GM03348 (cell line): ENCODE measurements around the gene CCDC27.

Source experiments
- DNase-seq: peaks from one replicate; pipeline ENCODE4 v3.0.0; 2012; ENCODE audit warnings: low spot score

CCDC27 gene

GRCh38 chr1:3759796-3760195 is 7.5 kb downstream of the CCDC27 start:
- no peak for DNase-seq

GRCh38 chr1:3761296-3762010 is 9.2 kb downstream of the CCDC27 start:
- DNase-seq: no peak

GRCh38 chr1:3762151-3762872 is 10.1 kb downstream of the CCDC27 start:
- no peak for DNase-seq

GRCh38 chr1:3762873-3763228 is 10.6 kb downstream of the CCDC27 start:
- no peak for DNase-seq

GRCh38 chr1:3763351-3764125 is 11.3 kb downstream of the CCDC27 start:
- no peak for DNase-seq

GRCh38 chr1:3767328-3767925 is 15.2 kb downstream of the CCDC27 start:
- no peak for DNase-seq

- DNase-seq: no peak
Measured at GRCh38 chr1:3768811-3769390, 16.7 kb downstream of the CCDC27 start.

- no peak for DNase-seq
Measured at GRCh38 chr1:3770047-3770765, 18.0 kb downstream of the CCDC27 start.

- no peak for DNase-seq
Measured at GRCh38 chr1:3771108-3772026, 19.1 kb downstream of the CCDC27 start.

GRCh38 chr1:3772027-3772714 is 19.9 kb downstream of the CCDC27 start:
- DNase-seq: peak; percentile 89

- DNase-seq: no peak
Measured at GRCh38 chr1:3772715-3773571, 20.7 kb downstream of the CCDC27 start, which contains the start of gene SMIM1. SMIM1 (plus strand) TSS chr1:3772749; CDS start chr1:3775374, 2,625 bp downstream.

GRCh38 chr1:3773572-3774275 is 21.5 kb downstream of the CCDC27 start:
- no peak for DNase-seq

GRCh38 chr1:3774276-3774945 is 22.2 kb downstream of the CCDC27 start:
- DNase-seq: no peak

GRCh38 chr1:3774946-3775489 is 22.8 kb downstream of the CCDC27 start:
- peak; percentile 65 for DNase-seq

GRCh38 chr1:3775490-3776230 is 23.4 kb downstream of the CCDC27 start:
- peak; percentile 68 for DNase-seq

- DNase-seq: no peak
Measured at GRCh38 chr1:3776231-3776961, 24.1 kb downstream of the CCDC27 start.
